HEK293T (cell line): Measurements from ENCODE around the gene RRP1B.

Experiments used
- NFRKB ChIP-seq: fragments of 450-650 bp; IDR thresholded peaks from 2 replicates; pipeline ENCODE4 v1.6.1; 2016; ENCODE audit warnings: mild to moderate bottlenecking, moderate library complexity
- SP1 ChIP-seq: fragments of 450-650 bp; IDR thresholded peaks from 2 replicates; pipeline ENCODE4 v1.6.1; 2017

DNA sequence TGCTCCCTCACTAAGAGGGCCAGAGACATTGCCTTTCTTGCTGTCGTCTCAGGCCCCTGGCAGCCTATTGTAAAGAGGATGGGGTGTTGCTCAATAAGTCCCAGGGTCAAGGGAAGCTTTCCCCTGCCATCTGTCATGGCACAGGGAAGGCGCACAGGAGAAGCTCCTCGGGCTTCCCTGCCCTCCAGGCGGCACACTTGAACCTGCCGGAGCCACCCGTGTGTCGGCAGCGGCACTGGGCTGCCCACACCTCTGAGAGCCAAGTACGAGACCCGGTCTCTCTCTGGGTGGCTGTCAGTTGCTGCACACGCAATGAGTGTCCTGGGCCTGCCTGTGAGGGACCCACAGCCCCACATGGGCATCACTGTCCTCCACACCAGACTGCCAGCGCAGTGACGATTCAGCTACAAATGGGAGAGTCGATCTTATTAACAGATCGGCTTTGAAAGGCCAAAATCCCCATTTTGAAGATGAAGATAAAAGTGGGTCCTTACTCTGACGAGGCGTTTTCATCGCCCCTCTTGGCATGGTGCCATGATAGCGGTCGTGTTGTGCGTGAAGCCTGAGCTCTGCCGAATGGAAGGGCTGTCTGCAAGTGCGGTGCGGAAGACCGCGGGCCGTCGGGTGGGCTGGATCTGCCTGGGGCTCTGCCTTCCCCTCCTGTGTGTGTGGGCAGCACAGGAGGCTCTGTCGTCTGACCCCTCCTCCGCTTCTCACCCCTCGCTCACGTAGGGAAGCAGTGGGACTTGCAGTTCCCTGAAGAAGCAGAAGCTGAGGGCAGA lies 30.4 kb downstream of the RRP1B start:
- TF ChIP-seq NFRKB (no peak), SP1 (no peak)
